Natural killer cell (primary cell): ENCODE data around the gene TMEM18. TPM values are rescaled to one million over a fixed set of nuclear protein-coding genes. Genes with fewer than 3 reads are reported as not detected.

ENCODE experiments used
- ATAC-seq, 3 donors: fragments of 150-1000 bp in 2 of 3; fragments of 200-7000 bp in 1 of 3; cut with Tn5 transposase; 1 replicate in 1 of 3; 2 replicates in 2 of 3; pipeline ENCODE4 v1.10.0; 2021; ENCODE audit warnings: mild to moderate bottlenecking in 2 of 3, moderate library complexity in 2 of 3
- DNase-seq, 2 donors: peaks; one replicate each; pipeline versions ENCODE4 v3.0.0 to v3.0.0-alpha.2; 2013 to 2021; ENCODE audit warnings: mixed read lengths in 1 of 2
- H3K27ac ChIP-seq: one replicate; pipeline ENCODE4 v1.5.1; 2013; ENCODE audit warnings: mild to moderate bottlenecking, low read length
- H3K27me3 ChIP-seq: one replicate; pipeline ENCODE4 v1.6.1; 2013; ENCODE audit warnings: low read length; ENCODE audit not compliant: control insufficient read depth, insufficient read depth
- H3K36me3 ChIP-seq: one replicate; pipeline ENCODE4 v1.6.1; 2013; ENCODE audit warnings: low read length; ENCODE audit not compliant: control insufficient read depth, insufficient read depth
- H3K4me1 ChIP-seq: one replicate; pipeline ENCODE4 v1.6.1; 2013; ENCODE audit warnings: low read length; ENCODE audit not compliant: control insufficient read depth, insufficient read depth
- H3K4me3 ChIP-seq: one replicate; pipeline ENCODE4 v1.5.1; 2013; ENCODE audit warnings: low read length
- H3K9me3 ChIP-seq: one replicate; pipeline ENCODE4 v1.6.1; 2013; ENCODE audit warnings: low read length; ENCODE audit not compliant: control insufficient read depth, insufficient read depth
- H3K27ac Mint-ChIP-seq, 2 donors: one replicate each; pipeline ENCODE4 v1.8.0; 2022; ENCODE audit warnings: mild to moderate bottlenecking in 2 of 2, mixed read lengths in 2 of 2, moderate library complexity in 1 of 2
- H3K27me3 Mint-ChIP-seq, 2 donors: one replicate each; pipeline ENCODE4 v1.8.0; 2022; ENCODE audit warnings: low read depth in 2 of 2, mixed read lengths in 2 of 2
- H3K36me3 Mint-ChIP-seq: one replicate; pipeline ENCODE4 v1.8.0; 2022; ENCODE audit warnings: mixed read lengths
- H3K4me1 Mint-ChIP-seq, 2 donors: one replicate each; pipeline ENCODE4 v1.8.0; 2022; ENCODE audit warnings: mixed read lengths in 2 of 2
- H3K4me3 Mint-ChIP-seq: one replicate; pipeline ENCODE4 v1.8.0; 2022; ENCODE audit warnings: mild to moderate bottlenecking, moderate library complexity, mixed read lengths
- H3K9me3 Mint-ChIP-seq, 2 donors: one replicate each; pipeline ENCODE4 v1.8.0; 2022; ENCODE audit warnings: mixed read lengths in 2 of 2
- WGBS: methylation state at CpG from one replicate; pipeline ENCODE4 v1.1.7; 2013; ENCODE audit warnings: missing lambda C conversion rate; ENCODE audit not compliant: insufficient coverage; 5-methylcytosine and 5-hydroxymethylcytosine counted together
- intact Hi-C: fragments of 100-400 bp; cut with micrococcal nuclease; formaldehyde crosslinking; loops from one replicate; pipeline ENCODE4 v1.14.2; 2022
- total RNA-seq, 4 donors: library from RNA; stranded (reverse); fragments of 120-200 nt in 1 of 4; gene quantifications; one replicate each; pipeline versions ENCODE4 v1.2.3 to v1.2.4, GENCODE V29; 2013 to 2022
- TF ChIP-seq, protein P1 (sequence below): fragments of 200-600 bp; IDR thresholded peaks from one replicate; pipeline ENCODE4 v1.8.0; 2022; ENCODE audit warnings: antibody characterized with exemption

The TMEM18 gene
- total RNA-seq, 3 donors from 2014 or later (not counting 1 experiment from before 2014, with no cell fraction given), result 22.0 to 30.8 (median 22.1) TPM

DNA sequence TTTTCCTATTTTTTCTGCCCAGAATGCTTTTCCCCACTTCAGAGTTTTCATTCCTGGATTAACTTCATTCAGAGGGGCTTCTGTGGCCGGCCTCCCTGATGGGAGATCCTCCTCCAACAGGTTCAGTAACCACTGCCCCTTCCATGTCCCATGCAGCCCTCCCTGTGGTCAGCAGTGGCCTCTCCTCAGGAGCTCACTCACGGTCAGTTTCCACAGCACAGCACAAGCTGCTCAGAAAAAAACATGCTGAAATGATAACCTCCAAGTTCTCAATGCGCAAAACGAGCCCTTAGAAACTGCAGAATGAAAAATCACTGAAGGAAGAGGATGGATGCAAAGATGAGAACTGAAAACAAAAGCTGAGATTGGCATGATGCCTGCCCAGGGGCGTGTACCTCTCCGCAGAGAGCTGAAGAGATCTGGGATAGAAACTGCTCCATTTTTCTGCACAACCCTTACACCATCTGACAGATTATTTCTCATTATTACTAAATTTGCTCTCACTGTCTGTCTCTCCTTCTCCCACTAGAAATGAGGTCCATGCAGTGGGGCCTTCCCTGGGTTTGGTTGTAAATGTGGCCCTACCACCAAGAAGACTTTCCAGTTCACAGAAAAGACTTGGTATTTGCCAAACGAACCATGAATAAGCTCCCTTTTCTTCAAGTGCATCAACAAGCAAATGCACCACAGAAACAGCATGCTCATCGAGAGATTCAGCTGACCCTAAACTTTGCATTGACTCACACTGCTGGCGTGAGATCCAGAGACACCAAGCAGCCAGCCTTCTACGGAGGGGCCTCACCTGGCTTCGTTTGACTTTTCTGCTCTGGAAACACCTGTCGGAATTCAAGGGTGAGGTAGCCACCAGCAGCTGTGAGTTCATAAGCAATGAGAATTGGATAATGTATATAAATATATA lies 51.5 kb downstream of the TMEM18 start:
- Mint-ChIP-seq H3K9me3 (no peaks in the 10 kb centered on the region), H3K27ac (no peak overlapping the region), H3K27me3 (peaks cover 5 to 34% of the 10 kb centered on the region in 2 donors), H3K36me3 (no peaks in the 10 kb centered on the region), H3K4me1 (no peaks in the 10 kb centered on the region), H3K4me3 (no peak overlapping the region)
- TF ChIP-seq, protein P1, sequence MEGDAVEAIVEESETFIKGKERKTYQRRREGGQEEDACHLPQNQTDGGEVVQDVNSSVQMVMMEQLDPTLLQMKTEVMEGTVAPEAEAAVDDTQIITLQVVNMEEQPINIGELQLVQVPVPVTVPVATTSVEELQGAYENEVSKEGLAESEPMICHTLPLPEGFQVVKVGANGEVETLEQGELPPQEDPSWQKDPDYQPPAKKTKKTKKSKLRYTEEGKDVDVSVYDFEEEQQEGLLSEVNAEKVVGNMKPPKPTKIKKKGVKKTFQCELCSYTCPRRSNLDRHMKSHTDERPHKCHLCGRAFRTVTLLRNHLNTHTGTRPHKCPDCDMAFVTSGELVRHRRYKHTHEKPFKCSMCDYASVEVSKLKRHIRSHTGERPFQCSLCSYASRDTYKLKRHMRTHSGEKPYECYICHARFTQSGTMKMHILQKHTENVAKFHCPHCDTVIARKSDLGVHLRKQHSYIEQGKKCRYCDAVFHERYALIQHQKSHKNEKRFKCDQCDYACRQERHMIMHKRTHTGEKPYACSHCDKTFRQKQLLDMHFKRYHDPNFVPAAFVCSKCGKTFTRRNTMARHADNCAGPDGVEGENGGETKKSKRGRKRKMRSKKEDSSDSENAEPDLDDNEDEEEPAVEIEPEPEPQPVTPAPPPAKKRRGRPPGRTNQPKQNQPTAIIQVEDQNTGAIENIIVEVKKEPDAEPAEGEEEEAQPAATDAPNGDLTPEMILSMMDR, result no peak
- no peaks in the 10 kb centered on the region for H3K36me3 ChIP-seq
- intact Hi-C loops, result no loop called here
- no peaks in the 10 kb centered on the region for H3K27me3 ChIP-seq
- 81% methylated on average over 12 of the region's 12 CpGs for WGBS
- H3K4me3 ChIP-seq, result no peak overlapping the region
- H3K9me3 ChIP-seq, result no peaks in the 10 kb centered on the region
- H3K4me1 ChIP-seq, result no peaks in the 10 kb centered on the region
- no peak overlapping the region for H3K27ac ChIP-seq
- ATAC-seq (no peak), DNase-seq (no peak)

DNA sequence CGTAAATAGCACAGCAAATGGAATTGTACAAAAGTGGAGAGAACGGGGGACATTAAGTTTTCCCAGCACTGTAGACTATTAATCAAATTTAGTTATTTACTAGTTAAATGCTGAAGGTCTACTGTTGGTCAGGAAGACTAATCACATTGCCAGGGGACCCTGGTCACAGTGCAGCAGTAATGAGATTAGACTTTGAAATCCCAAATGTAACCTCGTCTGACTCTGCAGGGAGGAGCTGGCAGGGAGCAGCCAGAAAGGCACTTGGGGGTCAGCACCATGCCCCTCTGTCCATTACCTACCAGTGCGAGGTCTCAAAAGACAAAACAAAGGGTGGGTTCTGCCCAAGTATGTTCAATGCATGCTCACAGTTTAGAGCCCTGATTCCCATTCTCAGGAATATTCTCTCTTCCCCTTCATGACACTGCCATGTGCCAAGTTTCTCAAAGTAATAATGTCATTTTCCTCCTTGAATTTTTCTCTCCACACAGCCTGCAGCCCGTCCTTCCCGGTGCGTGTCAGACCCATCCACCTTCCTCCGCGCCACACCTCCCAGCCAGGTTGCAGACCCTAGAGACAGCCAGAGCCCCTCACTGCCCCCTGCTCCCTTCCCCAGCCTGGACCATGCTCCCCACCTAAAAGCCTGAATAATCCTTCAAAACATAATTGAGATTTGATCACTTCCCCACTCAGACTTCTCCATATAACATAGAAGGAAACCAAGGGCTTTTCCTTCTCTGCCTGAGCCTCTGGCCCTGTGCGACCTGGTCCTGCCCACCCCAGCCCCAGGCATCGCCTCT lies 52.5 kb downstream of the TMEM18 start:
- Mint-ChIP-seq H3K4me3 (no peak overlapping the region), H3K9me3 (no peaks in the 10 kb centered on the region), H3K27ac (no peak overlapping the region), H3K36me3 (no peaks in the 10 kb centered on the region), H3K4me1 (no peaks in the 10 kb centered on the region), H3K27me3 (peaks cover 2 to 29% of the 10 kb centered on the region in 2 donors)
- DNase-seq, result no peak
- Histone ChIP-seq H3K27me3 (no peaks in the 10 kb centered on the region), H3K4me3 (no peak overlapping the region), H3K4me1 (no peaks in the 10 kb centered on the region), H3K36me3 (no peaks in the 10 kb centered on the region), H3K27ac (no peak overlapping the region), H3K9me3 (no peaks in the 10 kb centered on the region)
- ATAC-seq, result no peak
- 76% methylated on average over 10 of the region's 11 CpGs for WGBS
- intact Hi-C loops, result no loop called here
- TF ChIP-seq, protein P1, result no peak

DNA sequence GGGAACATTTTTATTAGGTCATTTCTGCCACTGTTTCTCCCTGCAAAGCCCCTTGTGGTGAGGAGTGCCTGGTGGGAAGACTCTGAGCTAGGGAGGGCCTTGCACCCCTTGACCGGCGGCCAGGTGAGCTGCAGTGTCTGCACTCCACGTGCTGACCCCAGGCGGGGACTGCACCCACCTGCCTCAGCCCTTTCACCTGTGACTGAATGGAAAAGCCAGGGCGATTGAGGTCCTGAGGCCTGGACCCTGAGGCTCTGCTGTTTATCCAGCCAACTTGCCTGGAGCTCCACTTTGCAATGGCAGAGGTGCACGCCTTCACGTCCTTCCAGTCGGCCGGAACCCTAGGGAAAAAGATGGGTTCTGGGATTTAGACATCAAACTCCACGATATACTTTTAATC lies 53.1 kb downstream of the TMEM18 start:
- no peak overlapping the region for H3K4me3 Mint-ChIP-seq
- H3K27me3 Mint-ChIP-seq, result peaks cover under 1 to 29% of the 10 kb centered on the region in 2 donors
- H3K27ac ChIP-seq, result no peak overlapping the region
- intact Hi-C loops, result no loop called here
- no peak for ATAC-seq
- no peaks in the 10 kb centered on the region for H3K27me3 ChIP-seq
- no peaks in the 10 kb centered on the region for H3K36me3 Mint-ChIP-seq
- WGBS, result 75% methylated on average over 10 of the region's 10 CpGs
- no peak overlapping the region for H3K4me3 ChIP-seq
- H3K4me1 ChIP-seq, result no peaks in the 10 kb centered on the region
- no peak overlapping the region for H3K27ac Mint-ChIP-seq
- H3K4me1 Mint-ChIP-seq, result no peaks in the 10 kb centered on the region
- TF ChIP-seq, protein P1, result no peak
- no peaks in the 10 kb centered on the region for H3K36me3 ChIP-seq
- no peaks in the 10 kb centered on the region for H3K9me3 Mint-ChIP-seq
- no peak for DNase-seq
- H3K9me3 ChIP-seq, result no peaks in the 10 kb centered on the region
